ENCODE measurements around the gene TSTD2. TPM values are rescaled to one million over a fixed set of nuclear protein-coding genes. Genes with fewer than 3 reads are reported as not detected.

Gene TSTD2
- total and polyA plus RNA-seq, 4 donors, result 9.4 to 26.6 (median 14.1) TPM

- H3K4me3 ChIP-seq, result no peak overlapping the region
- no peak for ATAC-seq (ENCODE audit: insufficient read depth, low FRiP score)
- no peak for DNase-seq
- no peak overlapping the region for H3K9ac ChIP-seq (ENCODE audit: insufficient read depth in 1 of 2, low read length in 2 of 2)
- H3K4me1 ChIP-seq (ENCODE audit: control insufficient read depth in 5 of 5, insufficient read depth in 5 of 5, low read length in 5 of 5), result peaks cover 0 to 2% (median 0%) of the 10 kb centered on the region in 5 donors
- 92 to 93% methylated on average over 3 of the region's 3 CpGs for WGBS, 2 donors
- H3K27me3 ChIP-seq (ENCODE audit: control insufficient read depth in 3 of 3, insufficient read depth in 3 of 3, low read length in 2 of 3), result no peaks in the 10 kb centered on the region
- no peaks in the 10 kb centered on the region for H3K9me3 ChIP-seq (ENCODE audit: control insufficient read depth in 4 of 4, insufficient read depth in 3 of 4, low read length in 3 of 4)
- no peak overlapping the region for H3K27ac ChIP-seq (ENCODE audit: low read depth in 1 of 2, low read length in 1 of 2)
- no peak for TF ChIP-seq CTCF (IDR thresholded peaks at IDR 0.05; ENCODE audit: control extremely low read depth, extremely low read depth)
- H3K36me3 ChIP-seq (ENCODE audit: control insufficient read depth in 4 of 4, insufficient read depth in 4 of 4, low read length in 4 of 4), result peaks cover 25 to 50% (median 36%) of the 10 kb centered on the region in 4 donors
Observed at GRCh38 chr9:97673922-97674321, 40.8 kb upstream of the TSTD2 start.

GRCh38 chr9:97672403-97672802 is 39.2 kb upstream of the TSTD2 start:
- Histone ChIP-seq H3K4me1 (ENCODE audit: control insufficient read depth in 5 of 5, insufficient read depth in 5 of 5, low read length in 5 of 5) (peaks cover 0 to 2% (median 0%) of the 10 kb centered on the region in 5 donors), H3K9ac (ENCODE audit: insufficient read depth in 1 of 2, low read length in 2 of 2) (no peak overlapping the region), H3K4me3 (no peak overlapping the region), H3K36me3 (ENCODE audit: control insufficient read depth in 4 of 4, insufficient read depth in 4 of 4, low read length in 4 of 4) (peaks cover 33 to 56% (median 43%) of the 10 kb centered on the region in 4 donors), H3K27me3 (ENCODE audit: control insufficient read depth in 3 of 3, insufficient read depth in 3 of 3, low read length in 2 of 3) (no peaks in the 10 kb centered on the region), H3K27ac (ENCODE audit: low read depth in 1 of 2, low read length in 1 of 2) (no peak overlapping the region), H3K9me3 (ENCODE audit: control insufficient read depth in 4 of 4, insufficient read depth in 3 of 4, low read length in 3 of 4) (no peaks in the 10 kb centered on the region)
- 94 to 97% methylated on average over 3 of the region's 3 CpGs for WGBS, 2 donors
- ATAC-seq (ENCODE audit: insufficient read depth, low FRiP score) (no peak), DNase-seq (no peak)
- no peak for TF ChIP-seq CTCF (IDR thresholded peaks at IDR 0.05; ENCODE audit: control extremely low read depth, extremely low read depth)

GRCh38 chr9:97670586-97670985 is 37.4 kb upstream of the TSTD2 start:
- Histone ChIP-seq H3K36me3 (ENCODE audit: control insufficient read depth in 4 of 4, insufficient read depth in 4 of 4, low read length in 4 of 4) (peaks cover 35 to 63% (median 54%) of the 10 kb centered on the region in 4 donors), H3K27me3 (ENCODE audit: control insufficient read depth in 3 of 3, insufficient read depth in 3 of 3, low read length in 2 of 3) (no peaks in the 10 kb centered on the region), H3K4me3 (no peak overlapping the region), H3K27ac (ENCODE audit: low read depth in 1 of 2, low read length in 1 of 2) (no peak overlapping the region), H3K4me1 (ENCODE audit: control insufficient read depth in 5 of 5, insufficient read depth in 5 of 5, low read length in 5 of 5) (peaks cover 0 to 2% (median 0%) of the 10 kb centered on the region in 5 donors), H3K9me3 (ENCODE audit: control insufficient read depth in 4 of 4, insufficient read depth in 3 of 4, low read length in 3 of 4) (no peaks in the 10 kb centered on the region), H3K9ac (ENCODE audit: insufficient read depth in 1 of 2, low read length in 2 of 2) (no peak overlapping the region)
- TF ChIP-seq CTCF (IDR thresholded peaks at IDR 0.05; ENCODE audit: control extremely low read depth, extremely low read depth), result no peak
- ATAC-seq (ENCODE audit: insufficient read depth, low FRiP score) (no peak), DNase-seq (no peak)
- 75 to 90% methylated on average over 3 of the region's 3 CpGs for WGBS, 2 donors

- Histone ChIP-seq H3K4me3 (no peak overlapping the region), H3K9me3 (ENCODE audit: control insufficient read depth in 4 of 4, insufficient read depth in 3 of 4, low read length in 3 of 4) (no peaks in the 10 kb centered on the region), H3K9ac (ENCODE audit: insufficient read depth in 1 of 2, low read length in 2 of 2) (no peak overlapping the region), H3K27ac (ENCODE audit: low read depth in 1 of 2, low read length in 1 of 2) (no peak overlapping the region), H3K27me3 (ENCODE audit: control insufficient read depth in 3 of 3, insufficient read depth in 3 of 3, low read length in 2 of 3) (no peaks in the 10 kb centered on the region), H3K36me3 (ENCODE audit: control insufficient read depth in 4 of 4, insufficient read depth in 4 of 4, low read length in 4 of 4) (peaks cover 38 to 65% (median 51%) of the 10 kb centered on the region in 4 donors), H3K4me1 (ENCODE audit: control insufficient read depth in 5 of 5, insufficient read depth in 5 of 5, low read length in 5 of 5) (peaks cover 0 to 2% (median 0%) of the 10 kb centered on the region in 5 donors)
- no peak for TF ChIP-seq CTCF (IDR thresholded peaks at IDR 0.05; ENCODE audit: control extremely low read depth, extremely low read depth)
- DNase-seq (no peak), ATAC-seq (ENCODE audit: insufficient read depth, low FRiP score) (no peak)
- 94 to 95% methylated on average over 3 of the region's 3 CpGs for WGBS, 2 donors
Observed at GRCh38 chr9:97668485-97668884, 35.3 kb upstream of the TSTD2 start.
